Measurements from ENCODE around the gene SLC17A9. TPM values are rescaled to one million over a fixed set of nuclear protein-coding genes. Genes with fewer than 3 reads are reported as not detected.

Gene SLC17A9
- total and polyA plus RNA-seq, 2 donors = 3.2 to 8.9 TPM

- H3K4me1 ChIP-seq (ENCODE audit: insufficient read depth) = peaks cover 1% of the 10 kb centered on the region
- peak overlapping the region; percentile 97 for H3K27ac ChIP-seq (ENCODE audit: low read depth)
- H3K4me3 ChIP-seq (ENCODE audit: low read depth, low read length) = peak overlapping the region; percentile 99
- under 1% methylated on average over 63 of the region's 63 CpGs for WGBS
- no peaks in the 10 kb centered on the region for H3K36me3 ChIP-seq (ENCODE audit: insufficient read depth)
- DNase-seq (ENCODE audit: extremely low spot score) = no peak
Measured at GRCh38 chr20:62925420-62926228, 26.9 kb upstream of the SLC17A9 start.

- no peak for DNase-seq (ENCODE audit: extremely low spot score)
- H3K4me3 ChIP-seq (ENCODE audit: low read depth, low read length) = peak within 1 kb of the TSS; percentile 99
- H3K36me3 ChIP-seq (ENCODE audit: insufficient read depth) = no peaks in the 10 kb centered on the region
- peaks cover 1% of the 10 kb centered on the region for H3K4me1 ChIP-seq (ENCODE audit: insufficient read depth)
- H3K27ac ChIP-seq (ENCODE audit: low read depth) = peak within 1 kb of the TSS; percentile 97
- under 1% methylated on average over 92 of the region's 92 CpGs for WGBS
Measured at GRCh38 chr20:62926229-62927127, 26.0 kb upstream of the SLC17A9 start, which contains the start of gene DIDO1. TSS of gene DIDO1 (minus strand) at chr20:62926505.

- Histone ChIP-seq H3K4me1 (ENCODE audit: insufficient read depth) (peaks cover 1% of the 10 kb centered on the region), H3K27ac (ENCODE audit: low read depth) (peak overlapping the region; percentile 12), H3K4me3 (ENCODE audit: low read depth, low read length) (peak overlapping the region; percentile 99), H3K36me3 (ENCODE audit: insufficient read depth) (no peaks in the 10 kb centered on the region)
- no peak for DNase-seq (ENCODE audit: extremely low spot score)
- WGBS = 69% methylated on average over 12 of the region's 12 CpGs
Measured at GRCh38 chr20:62927128-62927705, 25.3 kb upstream of the SLC17A9 start.

- H3K36me3 ChIP-seq (ENCODE audit: insufficient read depth) = no peaks in the 10 kb centered on the region
- peak overlapping the region; percentile 62 for H3K4me3 ChIP-seq (ENCODE audit: low read depth, low read length)
- no peak for DNase-seq (ENCODE audit: extremely low spot score)
- H3K27ac ChIP-seq (ENCODE audit: low read depth) = peak overlapping the region; percentile 91
- WGBS = 38% methylated on average over 14 of the region's 14 CpGs
- peaks cover 1% of the 10 kb centered on the region for H3K4me1 ChIP-seq (ENCODE audit: insufficient read depth)
Measured at GRCh38 chr20:62928246-62928939, 24.1 kb upstream of the SLC17A9 start.

GRCh38 chr20:62929051-62929538 lies 23.4 kb upstream of the SLC17A9 start:
- peaks cover 1% of the 10 kb centered on the region for H3K4me1 ChIP-seq (ENCODE audit: insufficient read depth)
- peak overlapping the region; percentile 62 for H3K4me3 ChIP-seq (ENCODE audit: low read depth, low read length)
- DNase-seq (ENCODE audit: extremely low spot score) = no peak
- H3K36me3 ChIP-seq (ENCODE audit: insufficient read depth) = no peaks in the 10 kb centered on the region
- H3K27ac ChIP-seq (ENCODE audit: low read depth) = peak overlapping the region; percentile 78
- 1% methylated on average over 44 of the region's 44 CpGs for WGBS

- H3K4me3 ChIP-seq (ENCODE audit: low read depth, low read length) = no peak overlapping the region
- peaks cover 1% of the 10 kb centered on the region for H3K4me1 ChIP-seq (ENCODE audit: insufficient read depth)
- WGBS = 85% methylated on average over 9 of the region's 9 CpGs
- no peaks in the 10 kb centered on the region for H3K36me3 ChIP-seq (ENCODE audit: insufficient read depth)
- no peak for DNase-seq (ENCODE audit: extremely low spot score)
- H3K27ac ChIP-seq (ENCODE audit: low read depth) = no peak overlapping the region
Measured at GRCh38 chr20:62931464-62931863, 21.0 kb upstream of the SLC17A9 start.

GRCh38 chr20:62933966-62934365 lies 18.5 kb upstream of the SLC17A9 start:
- no peaks in the 10 kb centered on the region for H3K36me3 ChIP-seq (ENCODE audit: insufficient read depth)
- no peak overlapping the region for H3K4me3 ChIP-seq (ENCODE audit: low read depth, low read length)
- no peaks in the 10 kb centered on the region for H3K4me1 ChIP-seq (ENCODE audit: insufficient read depth)
- 47% methylated on average over 3 of the region's 3 CpGs for WGBS
- no peak for DNase-seq (ENCODE audit: extremely low spot score)
- no peak overlapping the region for H3K27ac ChIP-seq (ENCODE audit: low read depth)

- DNase-seq (ENCODE audit: extremely low spot score) = no peak
- H3K27ac ChIP-seq (ENCODE audit: low read depth) = no peak overlapping the region
- 81% methylated on average over 12 of the region's 12 CpGs for WGBS
- no peaks in the 10 kb centered on the region for H3K4me1 ChIP-seq (ENCODE audit: insufficient read depth)
- H3K4me3 ChIP-seq (ENCODE audit: low read depth, low read length) = no peak overlapping the region
- H3K36me3 ChIP-seq (ENCODE audit: insufficient read depth) = no peaks in the 10 kb centered on the region
Measured at GRCh38 chr20:62935204-62935967, 17.1 kb upstream of the SLC17A9 start.

GRCh38 chr20:62935968-62936585 lies 16.4 kb upstream of the SLC17A9 start:
- no peak for DNase-seq (ENCODE audit: extremely low spot score)
- Histone ChIP-seq H3K4me3 (ENCODE audit: low read depth, low read length) (no peak overlapping the region), H3K36me3 (ENCODE audit: insufficient read depth) (no peaks in the 10 kb centered on the region), H3K27ac (ENCODE audit: low read depth) (no peak overlapping the region), H3K4me1 (ENCODE audit: insufficient read depth) (no peaks in the 10 kb centered on the region)
- 87% methylated on average over 22 of the region's 22 CpGs for WGBS

- Histone ChIP-seq H3K4me3 (ENCODE audit: low read depth, low read length) (peak overlapping the region; percentile 94), H3K4me1 (ENCODE audit: insufficient read depth) (no peaks in the 10 kb centered on the region), H3K27ac (ENCODE audit: low read depth) (peak overlapping the region; percentile 70), H3K36me3 (ENCODE audit: insufficient read depth) (no peaks in the 10 kb centered on the region)
- peak; percentile 83 for DNase-seq (ENCODE audit: extremely low spot score)
- under 1% methylated on average over 92 of the region's 92 CpGs for WGBS
Measured at GRCh38 chr20:62937268-62938104, 15.0 kb upstream of the SLC17A9 start.

GRCh38 chr20:62938105-62938888 lies 14.2 kb upstream of the SLC17A9 start, which contains the start of gene GID8:
TSS of gene GID8 (plus strand) at chr20:62938147. CDS start at chr20:62941503, 3,356 bp downstream.
- Histone ChIP-seq H3K4me3 (ENCODE audit: low read depth, low read length) (peak within 1 kb of the TSS; percentile 94), H3K4me1 (ENCODE audit: insufficient read depth) (no peaks in the 10 kb centered on the region), H3K36me3 (ENCODE audit: insufficient read depth) (no peaks in the 10 kb centered on the region), H3K27ac (ENCODE audit: low read depth) (peak within 1 kb of the TSS; percentile 97)
- DNase-seq (ENCODE audit: extremely low spot score) = no peak
- under 1% methylated on average over 79 of the region's 79 CpGs for WGBS
